CD8-positive, alpha-beta memory T cell (primary cell): ENCODE data around the gene RPLP2. TPM values are rescaled to one million over a fixed set of nuclear protein-coding genes. Genes with fewer than 3 reads are reported as not detected.

Experiments used
- CTCF ChIA-PET: fragments of 350-600 bp; sonication (Branson Sonifier 250); formaldehyde crosslinking; loops from one replicate; lab custom pipeline; 2021; ENCODE audit warnings: antibody characterized with exemption; lab: Charles Lee
- POLR2A ChIA-PET: fragments of 350-600 bp; sonication (Branson Sonifier 250); formaldehyde crosslinking; loops from one replicate; lab custom pipeline; 2021; ENCODE audit warnings: antibody characterized with exemption; lab: Charles Lee
- DNase-seq, 5 donors: peaks; one replicate each; pipeline versions ENCODE4 v3.0.0 to v3.0.0-alpha.2; 2020 to 2022; ENCODE audit warnings: mixed read lengths in 1 of 5
- H3K27ac ChIP-seq: one replicate; pipeline ENCODE4 v1.7.0; 2013; ENCODE audit warnings: low read depth, mild to moderate bottlenecking, low read length, moderate library complexity
- H3K27me3 ChIP-seq: 2 replicates; pipeline ENCODE4 v1.7.0; 2013; ENCODE audit warnings: low read length, mild to moderate bottlenecking; ENCODE audit not compliant: insufficient read depth, poor library complexity, severe bottlenecking
- H3K36me3 ChIP-seq: 2 replicates; pipeline ENCODE4 v1.7.0; 2013; ENCODE audit warnings: mild to moderate bottlenecking, low read length, moderate library complexity; ENCODE audit not compliant: insufficient read depth
- H3K4me1 ChIP-seq: 2 replicates; pipeline ENCODE4 v1.7.0; 2013; ENCODE audit warnings: mild to moderate bottlenecking, low read length, moderate library complexity; ENCODE audit not compliant: insufficient read depth
- H3K4me3 ChIP-seq: 2 replicates; pipeline ENCODE4 v1.7.0; 2013; ENCODE audit warnings: mild to moderate bottlenecking, low read length
- H3K9me3 ChIP-seq: 2 replicates; pipeline ENCODE4 v1.7.0; 2013; ENCODE audit warnings: mild to moderate bottlenecking, low read length
- H3K27ac Mint-ChIP-seq, 8 donors: one replicate each; pipeline ENCODE4 v1.8.0; 2020 to 2021; ENCODE audit warnings: mixed read lengths in 8 of 8, mild to moderate bottlenecking in 6 of 8, inconsistent platforms in 3 of 8, moderate library complexity in 3 of 8
- H3K27me3 Mint-ChIP-seq, 2 donors: one replicate each; pipeline ENCODE4 v1.8.0; 2020 to 2021; ENCODE audit warnings: mixed read lengths in 2 of 2, mild to moderate bottlenecking in 1 of 2, moderate library complexity in 1 of 2
- H3K36me3 Mint-ChIP-seq, 3 donors: one replicate each; pipeline ENCODE4 v1.8.0; 2020 to 2021; ENCODE audit warnings: mixed read lengths in 3 of 3, inconsistent platforms in 1 of 3, mild to moderate bottlenecking in 1 of 3
- H3K4me1 Mint-ChIP-seq, 3 donors: one replicate each; pipeline ENCODE4 v1.8.0; 2020 to 2021; ENCODE audit warnings: mixed read lengths in 3 of 3, inconsistent platforms in 1 of 3, mild to moderate bottlenecking in 1 of 3
- H3K4me3 Mint-ChIP-seq, 7 donors: one replicate each; pipeline ENCODE4 v1.8.0; 2020 to 2021; ENCODE audit warnings: mixed read lengths in 7 of 7, mild to moderate bottlenecking in 6 of 7, moderate library complexity in 4 of 7, inconsistent platforms in 2 of 7
- H3K9me3 Mint-ChIP-seq, 5 donors: one replicate each; pipeline ENCODE4 v1.8.0; 2020 to 2022; ENCODE audit warnings: mixed read lengths in 5 of 5, mild to moderate bottlenecking in 3 of 5, moderate library complexity in 2 of 5, inconsistent platforms in 1 of 5
- polyA plus RNA-seq: library from polyadenylated mRNA; unstranded; fragments of 300-500 nt; fragmentation: Illumina TruSeq; gene quantifications from one replicate; pipeline ENCODE4 v1.2.3, GENCODE V29; 2021
- total RNA-seq, 2 experiments: library from RNA; stranded (reverse); gene quantifications; one replicate each; pipeline ENCODE4 v1.2.3, GENCODE V29; 2021

RPLP2 gene
- total and polyA plus RNA-seq, 3 experiments from 2014 or later = 2,769 to 3,158 (median 2,922) TPM

GRCh38 chr11:831961-832528 is 22.3 kb downstream of the RPLP2 start:
- no peaks in the 10 kb centered on the region for H3K36me3 ChIP-seq
- DNase-seq = no peak
- Mint-ChIP-seq H3K4me1 (peaks cover 0 to 64% (median 14%) of the 10 kb centered on the region in 3 donors), H3K9me3 (no peaks in the 10 kb centered on the region), H3K27ac (peak overlapping the region in 1 of 8 donors; percentile 52), H3K4me3 (peak overlapping the region; percentile 33 to 67 (median 54)), H3K36me3 (peaks cover 0 to 2% (median 0%) of the 10 kb centered on the region in 3 donors), H3K27me3 (peaks cover 4 to 19% of the 10 kb centered on the region in 2 donors)
- peak overlapping the region; percentile 19 for H3K4me3 ChIP-seq
- H3K9me3 ChIP-seq = no peaks in the 10 kb centered on the region
- peaks cover 44% of the 10 kb centered on the region for H3K4me1 ChIP-seq
- peaks cover 20% of the 10 kb centered on the region for H3K27me3 ChIP-seq
- peak overlapping the region; percentile 38 for H3K27ac ChIP-seq
- ChIA-PET POLR2A (interaction anchor here (0.5 to 3.3 kb wide), 6 partner anchors 9 to 137 kb away, joined by 3 to 16 read pairs (median 5); partner anchors contain the start of genes PNPLA2, RPLP2, TMEM80 and TSPAN4), CTCF (interaction anchor here (0.7 to 1.4 kb wide), 4 partner anchors 9 to 16 kb away, joined by 3 to 6 read pairs (median 4); partner anchors contain the start of genes POLR2L and TSPAN4)

GRCh38 chr11:832529-833113 is 22.9 kb downstream of the RPLP2 start, which contains the start of gene CD151:
TSS of gene CD151 (plus strand) at chr11:832952. CDS start at chr11:836070, 3,118 bp downstream.
- H3K4me1 ChIP-seq = peaks cover 40% of the 10 kb centered on the region
- POLR2A ChIA-PET = interaction anchor here (0.5 to 3.3 kb wide), 5 partner anchors 10 to 137 kb away, joined by 3 to 16 read pairs (median 5); partner anchors contain the start of genes PNPLA2, RPLP2 and TMEM80
- peaks cover 0 to 61% (median 12%) of the 10 kb centered on the region in 3 donors for H3K4me1 Mint-ChIP-seq
- H3K27me3 Mint-ChIP-seq = peaks cover 3 to 17% of the 10 kb centered on the region in 2 donors
- peaks cover 0 to 5% (median 0%) of the 10 kb centered on the region in 3 donors for H3K36me3 Mint-ChIP-seq
- H3K27ac Mint-ChIP-seq = peak within 1 kb of the TSS in 3 of 8 donors; percentile 52 to 84 (median 66)
- peaks cover 18% of the 10 kb centered on the region for H3K27me3 ChIP-seq
- peak within 1 kb of the TSS; percentile 63 to 87 (median 72) for H3K4me3 Mint-ChIP-seq
- no peaks in the 10 kb centered on the region for H3K9me3 ChIP-seq
- H3K36me3 ChIP-seq = no peaks in the 10 kb centered on the region
- H3K4me3 ChIP-seq = peak within 1 kb of the TSS; percentile 34
- peak in 3 of 5 donors; percentile 44 to 63 (median 44) for DNase-seq
- peak within 1 kb of the TSS; percentile 59 for H3K27ac ChIP-seq
- CTCF ChIA-PET = interaction anchor here (0.7 to 1.3 kb wide), 3 partner anchors 10 to 16 kb away, joined by 3 to 6 read pairs (median 4); partner anchors contain the start of genes POLR2L and TSPAN4
- no peaks in the 10 kb centered on the region for H3K9me3 Mint-ChIP-seq

- peak overlapping the region; percentile 59 for H3K27ac ChIP-seq
- Mint-ChIP-seq H3K27me3 (peaks cover 3 to 11% of the 10 kb centered on the region in 2 donors), H3K9me3 (no peaks in the 10 kb centered on the region), H3K4me1 (peaks cover 0 to 59% (median 10%) of the 10 kb centered on the region in 3 donors), H3K4me3 (peak overlapping the region; percentile 41 to 87 (median 72)), H3K36me3 (peaks cover 0 to 10% (median 0%) of the 10 kb centered on the region in 3 donors), H3K27ac (no peak overlapping the region)
- CTCF ChIA-PET = interaction anchor here (1.1 kb wide), 1 partner anchor 9 kb away, joined by 6 read pairs; the partner anchor contains the start of genes POLR2L and TSPAN4
- POLR2A ChIA-PET = interaction anchor here (0.7 to 1.3 kb wide), 3 partner anchors 9 to 24 kb away, joined by 3 to 6 read pairs (median 5); partner anchors contain the start of genes POLR2L, RPLP2 and TSPAN4
- H3K4me3 ChIP-seq = peak overlapping the region; percentile 34
- H3K36me3 ChIP-seq = no peaks in the 10 kb centered on the region
- H3K9me3 ChIP-seq = no peaks in the 10 kb centered on the region
- peaks cover 35% of the 10 kb centered on the region for H3K4me1 ChIP-seq
- peak in 1 of 5 donors; percentile 51 for DNase-seq
- peaks cover 11% of the 10 kb centered on the region for H3K27me3 ChIP-seq
Observed at GRCh38 chr11:833114-833791, 23.5 kb downstream of the RPLP2 start.

GRCh38 chr11:833849-834311 is 24.1 kb downstream of the RPLP2 start:
- Mint-ChIP-seq H3K4me1 (peaks cover 0 to 56% (median 10%) of the 10 kb centered on the region in 3 donors), H3K27ac (peak overlapping the region in 5 of 8 donors; percentile 38 to 84 (median 47)), H3K4me3 (peak overlapping the region; percentile 41 to 87 (median 72)), H3K9me3 (no peaks in the 10 kb centered on the region), H3K36me3 (peaks cover 0 to 15% (median 0%) of the 10 kb centered on the region in 3 donors), H3K27me3 (peaks cover 0 to 9% of the 10 kb centered on the region in 2 donors)
- no peak for DNase-seq
- H3K27ac ChIP-seq = peak overlapping the region; percentile 59
- H3K36me3 ChIP-seq = no peaks in the 10 kb centered on the region
- POLR2A ChIA-PET = interaction anchor here (0.7 to 1.3 kb wide), 2 partner anchors 9 to 17 kb away, joined by 3 to 6 read pairs; partner anchors contain the start of genes POLR2L and TSPAN4
- H3K9me3 ChIP-seq = no peaks in the 10 kb centered on the region
- H3K27me3 ChIP-seq = peaks cover 8% of the 10 kb centered on the region
- no peak overlapping the region for H3K4me3 ChIP-seq
- peaks cover 35% of the 10 kb centered on the region for H3K4me1 ChIP-seq
- CTCF ChIA-PET = interaction anchor here (1.0 kb wide), 1 partner anchor 9 kb away, joined by 3 read pairs; the partner anchor contains the start of gene TSPAN4

- ChIA-PET POLR2A (interaction anchor here (0.7 to 1.3 kb wide), 2 partner anchors 8 to 17 kb away, joined by 3 to 6 read pairs; partner anchors contain the start of genes POLR2L and TSPAN4), CTCF (interaction anchor here (1.0 to 1.1 kb wide), 2 partner anchors 8 to 24 kb away, joined by 3 read pairs; partner anchors contain the start of gene TSPAN4)
- H3K27me3 Mint-ChIP-seq = peaks cover 0 to under 1% of the 10 kb centered on the region in 2 donors
- Histone ChIP-seq H3K27me3 (peaks cover 1% of the 10 kb centered on the region), H3K9me3 (no peaks in the 10 kb centered on the region), H3K4me3 (no peak overlapping the region), H3K4me1 (peaks cover 28% of the 10 kb centered on the region), H3K36me3 (no peaks in the 10 kb centered on the region), H3K27ac (no peak overlapping the region)
- H3K4me1 Mint-ChIP-seq = peaks cover 0 to 48% (median 7%) of the 10 kb centered on the region in 3 donors
- no peak for DNase-seq
- peaks cover 0 to 23% (median 0%) of the 10 kb centered on the region in 3 donors for H3K36me3 Mint-ChIP-seq
- peak overlapping the region in 6 of 7 donors; percentile 60 to 77 (median 74) for H3K4me3 Mint-ChIP-seq
- no peaks in the 10 kb centered on the region for H3K9me3 Mint-ChIP-seq
- peak overlapping the region in 4 of 8 donors; percentile 38 to 84 (median 56) for H3K27ac Mint-ChIP-seq
Observed at GRCh38 chr11:834371-835316, 24.9 kb downstream of the RPLP2 start.

- Histone ChIP-seq H3K27me3 (no peaks in the 10 kb centered on the region), H3K9me3 (no peaks in the 10 kb centered on the region), H3K27ac (no peak overlapping the region), H3K36me3 (no peaks in the 10 kb centered on the region), H3K4me3 (no peak overlapping the region), H3K4me1 (peaks cover 21% of the 10 kb centered on the region)
- POLR2A ChIA-PET = no interaction called here
- no peak overlapping the region for H3K4me3 Mint-ChIP-seq
- CTCF ChIA-PET = interaction anchor here (0.9 kb wide), 1 partner anchor 17 kb away, joined by 3 read pairs; the partner anchor contains the start of gene PNPLA2
- peaks cover 0 to 34% (median 0%) of the 10 kb centered on the region in 3 donors for H3K36me3 Mint-ChIP-seq
- no peaks in the 10 kb centered on the region for H3K27me3 Mint-ChIP-seq
- no peaks in the 10 kb centered on the region for H3K9me3 Mint-ChIP-seq
- no peak for DNase-seq
- peaks cover 14 to 46% (median 18%) of the 10 kb centered on the region in 3 donors for H3K4me1 Mint-ChIP-seq
- no peak overlapping the region for H3K27ac Mint-ChIP-seq
Observed at GRCh38 chr11:836274-836673, 26.5 kb downstream of the RPLP2 start.
